Esophagus squamous epithelium (tissue), 5 donors: ENCODE data around the gene TFG. TPM values are rescaled to one million over a fixed set of nuclear protein-coding genes. Genes with fewer than 3 reads are reported as not detected.

Experiments
- DNase-seq: peaks from one replicate; lab custom pipeline; 2025; lab: John Stamatoyannopoulos, UW
- H3K27ac ChIP-seq, 4 donors: fragments of 200-600 bp; sonication (generic); one replicate each; pipeline ENCODE4 v1.5.1; 2016 to 2019; ENCODE audit warnings: mild to moderate bottlenecking in 1 of 4
- H3K27me3 ChIP-seq, 4 donors: fragments of 200-600 bp; sonication (generic); 1 replicate in 3 of 4; 2 replicates in 1 of 4; pipeline versions ENCODE4 v1.5.1 to v1.6.0; 2017 to 2021; ENCODE audit warnings: antibody characterized with exemption in 1 of 4
- H3K36me3 ChIP-seq, 3 donors: fragments of 200-600 bp; sonication (generic); one replicate each; pipeline ENCODE4 v1.5.1; 2016 to 2019
- H3K4me1 ChIP-seq, 3 donors: fragments of 200-600 bp; sonication (generic); one replicate each; pipeline ENCODE4 v1.5.1; 2017 to 2019
- H3K4me3 ChIP-seq, 4 donors: fragments of 200-600 bp; sonication (generic); 1 replicate in 3 of 4; 2 replicates in 1 of 4; pipeline ENCODE4 v1.5.1; 2016 to 2019; ENCODE audit warnings: mild to moderate bottlenecking in 2 of 4, moderate library complexity in 1 of 4
- H3K9me3 ChIP-seq, 3 donors: fragments of 200-600 bp; sonication (generic); one replicate each; pipeline ENCODE4 v1.5.1; 2016 to 2019
- POLR2A ChIP-seq, 4 donors: fragments of 450-650 bp; IDR thresholded peaks; one replicate each; pipeline ENCODE4 v1.6.1; 2017; ENCODE audit warnings: antibody characterized with exemption in 4 of 4, mild to moderate bottlenecking in 4 of 4, moderate library complexity in 3 of 4
- WGBS, 2 donors: methylation state at CpG; one replicate each; pipeline ENCODE4 v1.1.5; 2018; 5-methylcytosine and 5-hydroxymethylcytosine counted together
- intact Hi-C: fragments of 100-400 bp; cut with DNase I; formaldehyde crosslinking; loops from one replicate; pipeline ENCODE4 v1.15.0; 2022
- total RNA-seq, 4 donors: library from RNA; depleted of rRNA; stranded (reverse); fragments of >200 nt; gene quantifications; one replicate each; pipeline ENCODE4 v1.1.0, GENCODE V29; 2016
- TF ChIP-seq, protein P1 (sequence below), 6 experiments: fragments of 450-650 bp in 4 of 6; fragments of 200-600 bp in 2 of 6; sonication (generic) in 2 of 6; IDR thresholded peaks; one replicate each; pipeline ENCODE4 v1.5.1; 2016 to 2019; ENCODE audit warnings: antibody characterized with exemption in 6 of 6, mild to moderate bottlenecking in 4 of 6, moderate library complexity in 4 of 6
- donor health status: DM: yes; HTN: yes; CAD: no.

The TFG gene
- total RNA-seq, 4 donors from 2014 or later = 76.7 to 133 (median 91.8) TPM

DNA sequence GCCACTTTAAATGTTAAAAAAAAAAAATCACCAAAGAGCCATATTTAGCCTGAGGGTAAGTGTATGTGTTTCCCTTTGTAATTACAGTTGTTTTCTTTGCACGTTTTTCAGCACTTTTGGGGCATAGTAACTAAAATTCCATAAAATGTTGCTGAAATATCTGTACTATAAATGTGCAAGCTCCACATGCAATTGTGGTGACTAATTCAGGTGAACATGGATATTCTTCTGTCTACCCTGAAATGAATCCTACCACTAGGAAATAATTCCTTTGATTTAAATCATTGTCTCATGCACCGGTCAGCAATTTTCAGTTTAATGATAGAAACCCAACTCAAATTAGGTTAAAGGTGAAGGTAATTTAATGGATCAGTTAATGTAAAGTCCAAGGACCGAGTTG, 13.1 kb upstream of the TFG start:
- no peak for TF ChIP-seq POLR2A (IDR thresholded peaks at IDR 0.05)
- TF ChIP-seq, protein P1, sequence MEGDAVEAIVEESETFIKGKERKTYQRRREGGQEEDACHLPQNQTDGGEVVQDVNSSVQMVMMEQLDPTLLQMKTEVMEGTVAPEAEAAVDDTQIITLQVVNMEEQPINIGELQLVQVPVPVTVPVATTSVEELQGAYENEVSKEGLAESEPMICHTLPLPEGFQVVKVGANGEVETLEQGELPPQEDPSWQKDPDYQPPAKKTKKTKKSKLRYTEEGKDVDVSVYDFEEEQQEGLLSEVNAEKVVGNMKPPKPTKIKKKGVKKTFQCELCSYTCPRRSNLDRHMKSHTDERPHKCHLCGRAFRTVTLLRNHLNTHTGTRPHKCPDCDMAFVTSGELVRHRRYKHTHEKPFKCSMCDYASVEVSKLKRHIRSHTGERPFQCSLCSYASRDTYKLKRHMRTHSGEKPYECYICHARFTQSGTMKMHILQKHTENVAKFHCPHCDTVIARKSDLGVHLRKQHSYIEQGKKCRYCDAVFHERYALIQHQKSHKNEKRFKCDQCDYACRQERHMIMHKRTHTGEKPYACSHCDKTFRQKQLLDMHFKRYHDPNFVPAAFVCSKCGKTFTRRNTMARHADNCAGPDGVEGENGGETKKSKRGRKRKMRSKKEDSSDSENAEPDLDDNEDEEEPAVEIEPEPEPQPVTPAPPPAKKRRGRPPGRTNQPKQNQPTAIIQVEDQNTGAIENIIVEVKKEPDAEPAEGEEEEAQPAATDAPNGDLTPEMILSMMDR (IDR thresholded peaks at IDR 0.05) = peak in 1 of 6 experiments; percentile 18
- H3K4me1 ChIP-seq = no peaks in the 10 kb centered on the region
- H3K27ac ChIP-seq = no peak overlapping the region
- no peak overlapping the region for H3K4me3 ChIP-seq
- 44 to 48% methylated on average over 3 of the region's 3 CpGs for WGBS, 2 donors
- DNase-seq = no peak
- intact Hi-C loops = no loop called here
- no peaks in the 10 kb centered on the region for H3K9me3 ChIP-seq
- H3K27me3 ChIP-seq = peaks cover 0 to 14% (median 0%) of the 10 kb centered on the region in 4 donors
- H3K36me3 ChIP-seq = no peaks in the 10 kb centered on the region

DNA sequence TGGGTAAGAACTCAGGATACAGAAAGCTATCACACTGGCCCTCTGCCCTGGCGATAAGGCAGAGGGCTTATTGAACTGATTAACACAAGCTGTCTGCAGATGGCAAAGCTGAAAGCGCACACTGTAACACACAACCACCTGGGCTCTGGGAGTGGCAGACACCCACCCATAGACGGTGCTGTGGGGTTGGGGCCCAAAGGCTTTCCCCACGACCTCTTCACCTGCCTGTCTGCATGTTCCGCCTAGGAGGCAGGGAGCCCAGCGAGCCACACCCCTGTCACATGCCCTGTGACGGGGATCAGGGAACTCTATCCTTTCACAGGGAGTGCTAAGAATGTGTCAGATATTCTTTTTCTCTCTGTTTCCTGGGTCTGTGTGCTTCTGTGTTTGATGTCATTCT, 12.1 kb upstream of the TFG start:
- Histone ChIP-seq H3K4me3 (no peak overlapping the region), H3K27ac (no peak overlapping the region), H3K4me1 (peaks cover 0 to 8% (median 3%) of the 10 kb centered on the region in 3 donors), H3K27me3 (peaks cover 0 to 14% (median 0%) of the 10 kb centered on the region in 4 donors), H3K36me3 (no peaks in the 10 kb centered on the region), H3K9me3 (no peaks in the 10 kb centered on the region)
- no peak for TF ChIP-seq POLR2A (IDR thresholded peaks at IDR 0.05)
- TF ChIP-seq, protein P1 (IDR thresholded peaks at IDR 0.05) = no peak
- WGBS, 2 donors = 75 to 80% methylated on average over 1 to 7 of the region's 7 CpGs
- no peak for DNase-seq
- intact Hi-C loops = no loop called here

DNA sequence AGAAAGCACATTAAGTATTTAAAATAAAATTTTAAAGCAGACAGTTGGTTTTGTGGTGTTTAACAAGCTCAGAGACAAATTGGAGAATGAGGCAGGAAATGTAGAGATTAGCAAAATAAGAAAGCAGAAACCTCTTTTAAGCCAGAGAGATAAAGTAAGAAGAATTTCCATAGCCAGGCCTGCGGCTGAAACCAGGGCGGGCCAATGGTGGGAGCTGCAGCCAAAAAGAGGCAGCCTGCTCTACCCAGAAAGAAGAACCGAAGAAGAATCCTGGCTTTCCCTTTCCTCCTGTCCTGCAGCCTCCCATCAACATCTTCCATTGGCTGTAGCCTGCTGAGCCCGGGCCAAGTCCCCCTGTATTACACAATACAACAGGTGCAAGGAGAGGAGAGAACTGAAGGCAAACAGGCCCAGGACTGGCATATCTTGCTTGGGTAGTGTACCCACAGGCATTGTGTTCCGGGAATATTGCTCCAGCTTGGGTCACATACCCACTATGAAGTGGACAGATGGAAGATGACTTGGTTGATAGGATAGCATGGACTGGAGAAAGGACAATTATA, 11.5 kb upstream of the TFG start:
- WGBS, 2 donors = 71 to 77% methylated on average over 5 of the region's 5 CpGs
- no peaks in the 10 kb centered on the region for H3K36me3 ChIP-seq
- TF ChIP-seq, protein P1 (IDR thresholded peaks at IDR 0.05) = no peak
- no peak for TF ChIP-seq POLR2A (IDR thresholded peaks at IDR 0.05)
- peaks cover 0 to 14% (median 0%) of the 10 kb centered on the region in 4 donors for H3K27me3 ChIP-seq
- DNase-seq = no peak
- H3K9me3 ChIP-seq = no peaks in the 10 kb centered on the region
- peaks cover 0 to 14% (median 3%) of the 10 kb centered on the region in 3 donors for H3K4me1 ChIP-seq
- intact Hi-C loops = no loop called here
- H3K4me3 ChIP-seq = no peak overlapping the region
- no peak overlapping the region for H3K27ac ChIP-seq

DNA sequence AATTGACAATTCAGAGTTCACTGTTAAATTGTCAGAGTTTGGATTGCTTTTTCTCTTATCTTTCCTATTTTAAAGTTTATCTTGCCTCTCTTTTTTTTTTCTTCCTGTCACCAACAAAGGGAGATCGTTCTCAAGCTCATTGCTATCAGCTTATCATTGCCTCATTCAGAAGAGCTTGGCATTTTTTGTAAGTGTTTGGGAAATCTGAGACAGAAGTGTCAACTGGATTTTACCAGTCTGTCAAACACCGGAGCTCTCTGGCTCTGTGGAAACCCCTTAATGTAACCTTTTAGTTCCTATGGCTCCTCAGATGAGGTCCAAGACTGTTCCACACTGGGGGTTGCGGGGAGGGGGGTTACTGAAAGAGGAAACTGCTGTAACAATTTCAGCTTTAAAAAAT, 10.6 kb upstream of the TFG start:
- H3K4me3 ChIP-seq = no peak overlapping the region
- H3K36me3 ChIP-seq = no peaks in the 10 kb centered on the region
- peaks cover 0 to 16% (median 3%) of the 10 kb centered on the region in 3 donors for H3K4me1 ChIP-seq
- intact Hi-C loops = no loop called here
- H3K27me3 ChIP-seq = peaks cover 0 to 11% (median 0%) of the 10 kb centered on the region in 4 donors
- TF ChIP-seq, protein P1 (IDR thresholded peaks at IDR 0.05) = no peak
- no peak for TF ChIP-seq POLR2A (IDR thresholded peaks at IDR 0.05)
- no peaks in the 10 kb centered on the region for H3K9me3 ChIP-seq
- no peak overlapping the region for H3K27ac ChIP-seq
- 37 to 72% methylated on average over 3 of the region's 3 CpGs for whole genome bisulfite sequencing, 2 donors
- no peak for DNase-seq

DNA sequence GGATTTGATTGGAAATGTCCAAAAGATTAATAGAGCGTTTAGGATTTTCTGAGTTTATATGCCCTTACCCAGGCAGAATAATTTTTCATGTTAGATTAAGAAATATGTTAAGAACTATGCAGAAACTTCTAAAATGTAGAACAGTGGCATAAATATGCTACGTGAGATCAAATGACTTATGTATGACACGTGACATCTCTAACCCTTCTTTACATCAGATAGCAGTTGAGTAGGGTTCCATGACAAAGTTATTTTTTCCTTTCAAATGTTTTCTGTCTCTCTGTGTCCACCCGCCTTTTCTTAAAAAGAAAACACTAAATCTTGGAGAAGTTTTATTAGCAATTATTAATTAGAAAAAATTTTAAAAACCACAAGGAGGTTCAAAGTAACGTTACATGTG, 8.6 kb upstream of the TFG start:
- DNase-seq = no peak
- TF ChIP-seq, protein P1 (IDR thresholded peaks at IDR 0.05) = no peak
- TF ChIP-seq POLR2A (IDR thresholded peaks at IDR 0.05) = no peak
- intact Hi-C loops = no loop called here
- Histone ChIP-seq H3K9me3 (no peaks in the 10 kb centered on the region), H3K4me3 (no peak overlapping the region), H3K4me1 (peaks cover 0 to 16% (median 3%) of the 10 kb centered on the region in 3 donors), H3K36me3 (no peaks in the 10 kb centered on the region), H3K27me3 (peaks cover 0 to 5% (median 0%) of the 10 kb centered on the region in 4 donors), H3K27ac (no peak overlapping the region)
- 77 to 92% methylated on average over 5 of the region's 5 CpGs for WGBS, 2 donors
